Measurements from ENCODE around the gene PLOD3. TPM values are rescaled to one million over a fixed set of nuclear protein-coding genes. Genes with fewer than 3 reads are reported as not detected.

The PLOD3 gene
- total and polyA plus RNA-seq, 9 of the 15 experiments (the other 6 are each of a cell fraction or from before 2014, with no cell fraction given): 2.8 to 101 (median 30.9) TPM

DNA sequence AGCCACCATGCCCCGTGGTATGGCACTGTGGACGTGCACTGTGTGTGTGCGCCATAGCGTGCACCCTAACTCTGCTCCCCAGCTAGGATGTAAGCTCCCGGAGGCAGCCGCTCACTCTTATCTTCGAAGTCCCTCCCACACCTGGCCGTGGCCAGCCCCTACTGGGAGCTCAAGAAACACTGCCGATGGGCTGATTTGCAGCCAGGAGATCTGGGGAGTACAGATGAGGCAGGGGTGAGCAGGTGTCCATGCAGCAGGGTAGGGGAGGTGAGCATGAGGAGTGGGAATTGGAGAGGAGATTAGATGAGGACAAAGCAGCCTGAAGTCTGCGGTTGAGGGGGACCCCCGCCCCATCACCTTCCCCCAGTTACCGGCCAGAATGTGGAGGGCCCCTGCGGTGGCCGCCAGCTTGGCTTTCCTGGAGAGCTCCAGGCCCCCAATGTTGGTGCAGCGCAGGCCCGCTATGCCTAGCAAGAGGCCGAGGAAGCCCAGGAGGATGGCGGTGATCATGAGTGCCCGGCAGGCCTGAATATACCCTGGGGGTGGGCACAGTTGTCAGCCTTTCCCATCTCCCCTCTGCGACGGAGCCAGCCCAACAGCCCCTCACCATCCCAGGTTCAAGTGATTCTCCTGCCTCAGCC is 16.6 kb upstream of the PLOD3 start (continued):
- TF ChIP-seq, protein P1, sequence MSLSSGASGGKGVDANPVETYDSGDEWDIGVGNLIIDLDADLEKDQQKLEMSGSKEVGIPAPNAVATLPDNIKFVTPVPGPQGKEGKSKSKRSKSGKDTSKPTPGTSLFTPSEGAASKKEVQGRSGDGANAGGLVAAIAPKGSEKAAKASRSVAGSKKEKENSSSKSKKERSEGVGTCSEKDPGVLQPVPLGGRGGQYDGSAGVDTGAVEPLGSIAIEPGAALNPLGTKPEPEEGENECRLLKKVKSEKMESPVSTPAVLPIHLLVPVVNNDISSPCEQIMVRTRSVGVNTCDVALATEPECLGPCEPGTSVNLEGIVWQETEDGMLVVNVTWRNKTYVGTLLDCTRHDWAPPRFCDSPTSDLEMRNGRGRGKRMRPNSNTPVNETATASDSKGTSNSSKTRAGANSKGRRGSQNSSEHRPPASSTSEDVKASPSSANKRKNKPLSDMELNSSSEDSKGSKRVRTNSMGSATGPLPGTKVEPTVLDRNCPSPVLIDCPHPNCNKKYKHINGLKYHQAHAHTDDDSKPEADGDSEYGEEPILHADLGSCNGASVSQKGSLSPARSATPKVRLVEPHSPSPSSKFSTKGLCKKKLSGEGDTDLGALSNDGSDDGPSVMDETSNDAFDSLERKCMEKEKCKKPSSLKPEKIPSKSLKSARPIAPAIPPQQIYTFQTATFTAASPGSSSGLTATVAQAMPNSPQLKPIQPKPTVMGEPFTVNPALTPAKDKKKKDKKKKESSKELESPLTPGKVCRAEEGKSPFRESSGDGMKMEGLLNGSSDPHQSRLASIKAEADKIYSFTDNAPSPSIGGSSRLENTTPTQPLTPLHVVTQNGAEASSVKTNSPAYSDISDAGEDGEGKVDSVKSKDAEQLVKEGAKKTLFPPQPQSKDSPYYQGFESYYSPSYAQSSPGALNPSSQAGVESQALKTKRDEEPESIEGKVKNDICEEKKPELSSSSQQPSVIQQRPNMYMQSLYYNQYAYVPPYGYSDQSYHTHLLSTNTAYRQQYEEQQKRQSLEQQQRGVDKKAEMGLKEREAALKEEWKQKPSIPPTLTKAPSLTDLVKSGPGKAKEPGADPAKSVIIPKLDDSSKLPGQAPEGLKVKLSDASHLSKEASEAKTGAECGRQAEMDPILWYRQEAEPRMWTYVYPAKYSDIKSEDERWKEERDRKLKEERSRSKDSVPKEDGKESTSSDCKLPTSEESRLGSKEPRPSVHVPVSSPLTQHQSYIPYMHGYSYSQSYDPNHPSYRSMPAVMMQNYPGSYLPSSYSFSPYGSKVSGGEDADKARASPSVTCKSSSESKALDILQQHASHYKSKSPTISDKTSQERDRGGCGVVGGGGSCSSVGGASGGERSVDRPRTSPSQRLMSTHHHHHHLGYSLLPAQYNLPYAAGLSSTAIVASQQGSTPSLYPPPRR (CRISPR knock-in tag; IDR thresholded peaks at IDR 0.05; ENCODE audit: borderline replicate concordance): no peak
- TF ChIP-seq ZBTB17 (CRISPR knock-in tag; IDR thresholded peaks at IDR 0.05) (no peak; the same call in 1 of the 2 replicates), POLR3A (IDR thresholded peaks at IDR 0.05; ENCODE audit: borderline replicate concordance, extremely low read depth, insufficient read depth, insufficient read length) (no peak), SREBF1 (IDR thresholded peaks at IDR 0.05; ENCODE audit: borderline replicate concordance, low read depth, low read length) (no peak), MNT (conservative IDR thresholded peaks at IDR 0.05) (0 out of 4 replicates have a peak, but pooled peaks of 1 of the 2 experiments have one; percentile 21), ETV5 (CRISPR knock-in tag; IDR thresholded peaks at IDR 0.05; ENCODE audit: low read depth) (no peak), HDAC6 (IDR thresholded peaks at IDR 0.05; ENCODE audit: low read depth, low read length) (no peak), CXXC5 (CRISPR knock-in tag; IDR thresholded peaks at IDR 0.05) (peak; percentile 59), RCOR1 (IDR thresholded peaks at IDR 0.05; ENCODE audit: borderline replicate concordance in 1 of 2, low read depth in 2 of 2, low read length in 2 of 2) (peak in 1 of 2 experiments; percentile 64; a peak in 1 of 4 replicates), KAT7 (CRISPR knock-in tag; IDR thresholded peaks at IDR 0.05; ENCODE audit: borderline replicate concordance) (no peak), MYBL2 (IDR thresholded peaks at IDR 0.05; ENCODE audit: low read depth) (no peak), MYBL2 (CRISPR knock-in tag; IDR thresholded peaks at IDR 0.05; ENCODE audit: borderline replicate concordance) (no peak), POLR2G (IDR thresholded peaks at IDR 0.05; ENCODE audit: low read depth, low read length) (peak; percentile 66)
- TF ChIP-seq, protein P2, sequence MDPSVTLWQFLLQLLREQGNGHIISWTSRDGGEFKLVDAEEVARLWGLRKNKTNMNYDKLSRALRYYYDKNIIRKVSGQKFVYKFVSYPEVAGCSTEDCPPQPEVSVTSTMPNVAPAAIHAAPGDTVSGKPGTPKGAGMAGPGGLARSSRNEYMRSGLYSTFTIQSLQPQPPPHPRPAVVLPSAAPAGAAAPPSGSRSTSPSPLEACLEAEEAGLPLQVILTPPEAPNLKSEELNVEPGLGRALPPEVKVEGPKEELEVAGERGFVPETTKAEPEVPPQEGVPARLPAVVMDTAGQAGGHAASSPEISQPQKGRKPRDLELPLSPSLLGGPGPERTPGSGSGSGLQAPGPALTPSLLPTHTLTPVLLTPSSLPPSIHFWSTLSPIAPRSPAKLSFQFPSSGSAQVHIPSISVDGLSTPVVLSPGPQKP (CRISPR knock-in tag; IDR thresholded peaks at IDR 0.05): no peak
- TF ChIP-seq, protein P3, sequence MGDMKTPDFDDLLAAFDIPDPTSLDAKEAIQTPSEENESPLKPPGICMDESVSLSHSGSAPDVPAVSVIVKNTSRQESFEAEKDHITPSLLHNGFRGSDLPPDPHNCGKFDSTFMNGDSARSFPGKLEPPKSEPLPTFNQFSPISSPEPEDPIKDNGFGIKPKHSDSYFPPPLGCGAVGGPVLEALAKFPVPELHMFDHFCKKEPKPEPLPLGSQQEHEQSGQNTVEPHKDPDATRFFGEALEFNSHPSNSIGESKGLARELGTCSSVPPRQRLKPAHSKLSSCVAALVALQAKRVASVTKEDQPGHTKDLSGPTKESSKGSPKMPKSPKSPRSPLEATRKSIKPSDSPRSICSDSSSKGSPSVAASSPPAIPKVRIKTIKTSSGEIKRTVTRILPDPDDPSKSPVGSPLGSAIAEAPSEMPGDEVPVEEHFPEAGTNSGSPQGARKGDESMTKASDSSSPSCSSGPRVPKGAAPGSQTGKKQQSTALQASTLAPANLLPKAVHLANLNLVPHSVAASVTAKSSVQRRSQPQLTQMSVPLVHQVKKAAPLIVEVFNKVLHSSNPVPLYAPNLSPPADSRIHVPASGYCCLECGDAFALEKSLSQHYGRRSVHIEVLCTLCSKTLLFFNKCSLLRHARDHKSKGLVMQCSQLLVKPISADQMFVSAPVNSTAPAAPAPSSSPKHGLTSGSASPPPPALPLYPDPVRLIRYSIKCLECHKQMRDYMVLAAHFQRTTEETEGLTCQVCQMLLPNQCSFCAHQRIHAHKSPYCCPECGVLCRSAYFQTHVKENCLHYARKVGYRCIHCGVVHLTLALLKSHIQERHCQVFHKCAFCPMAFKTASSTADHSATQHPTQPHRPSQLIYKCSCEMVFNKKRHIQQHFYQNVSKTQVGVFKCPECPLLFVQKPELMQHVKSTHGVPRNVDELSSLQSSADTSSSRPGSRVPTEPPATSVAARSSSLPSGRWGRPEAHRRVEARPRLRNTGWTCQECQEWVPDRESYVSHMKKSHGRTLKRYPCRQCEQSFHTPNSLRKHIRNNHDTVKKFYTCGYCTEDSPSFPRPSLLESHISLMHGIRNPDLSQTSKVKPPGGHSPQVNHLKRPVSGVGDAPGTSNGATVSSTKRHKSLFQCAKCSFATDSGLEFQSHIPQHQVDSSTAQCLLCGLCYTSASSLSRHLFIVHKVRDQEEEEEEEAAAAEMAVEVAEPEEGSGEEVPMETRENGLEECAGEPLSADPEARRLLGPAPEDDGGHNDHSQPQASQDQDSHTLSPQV (IDR thresholded peaks at IDR 0.05): no peak

Data from K562 (cell line).